OCI-LY3 (cell line): ENCODE results near the gene PPP1R7.

ENCODE experiments used
- CTCF ChIP-seq: fragments of 200-600, 300-600 bp; sonication (generic); IDR thresholded peaks from 2 replicates; pipeline ENCODE4 v1.5.1; 2014; ENCODE audit warnings: antibody characterized with exemption, low read length, low read depth
- EZH2phosphoT487 ChIP-seq: fragments of 200-600 bp; shearing (Covaris generic); IDR thresholded peaks from 2 replicates; pipeline ENCODE4 v1.6.1; 2018; ENCODE audit warnings: antibody characterized with exemption, mixed run types, low read depth

- TF ChIP-seq CTCF, result no peak
- no peak for TF ChIP-seq EZH2phosphoT487
Observed at GRCh38 chr2:241182126-241182525, 31.9 kb downstream of the PPP1R7 start.
